ENCODE results near the gene CDYL2.
"Not testable (repeated sequence)": the region's sequence is repeated elsewhere in the genome, so short reads cannot be mapped to it uniquely, and the experiment has no call there.

The CDYL2 gene

DNA sequence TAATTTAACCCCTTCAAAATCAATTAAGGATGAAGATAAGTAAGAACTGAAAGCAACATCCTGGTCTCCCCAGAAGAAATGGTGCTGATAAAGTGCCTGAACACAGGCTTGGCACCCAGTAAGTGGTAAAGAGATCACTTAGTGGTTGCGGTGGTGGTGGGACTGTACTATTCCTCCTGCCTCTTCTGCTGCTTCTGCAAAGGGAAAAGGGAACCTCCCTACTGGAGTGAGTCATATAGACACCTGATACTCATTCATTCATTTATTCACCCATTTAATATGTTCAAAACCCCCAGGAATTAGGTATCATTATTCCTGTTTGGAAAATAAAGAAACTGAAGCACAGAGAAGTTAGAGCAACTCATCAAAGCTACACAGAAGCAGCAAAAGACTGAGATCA, 60.6 kb downstream of the CDYL2 start:
- DNase-seq: no peak

DNA sequence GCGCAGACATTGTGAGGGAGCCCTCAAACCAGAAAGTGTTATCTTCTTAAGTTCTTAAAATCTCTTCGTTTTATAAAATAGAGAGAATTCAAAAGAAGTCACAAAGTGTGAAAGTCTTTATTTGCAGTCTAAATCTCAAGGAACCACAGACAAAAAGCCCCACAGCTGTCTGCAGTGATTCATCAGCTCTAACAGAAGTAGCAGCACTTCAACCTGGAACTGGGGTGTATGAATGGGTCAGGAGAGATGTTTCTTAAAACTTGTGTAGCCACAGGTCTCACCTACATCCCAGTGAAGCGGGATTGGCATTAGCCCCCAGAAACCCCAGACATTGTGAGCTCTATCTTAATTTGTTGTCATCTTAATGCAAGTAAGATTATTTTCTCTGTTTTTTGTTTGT, 61.1 kb downstream of the CDYL2 start:
- DNase-seq: no peak

DNA sequence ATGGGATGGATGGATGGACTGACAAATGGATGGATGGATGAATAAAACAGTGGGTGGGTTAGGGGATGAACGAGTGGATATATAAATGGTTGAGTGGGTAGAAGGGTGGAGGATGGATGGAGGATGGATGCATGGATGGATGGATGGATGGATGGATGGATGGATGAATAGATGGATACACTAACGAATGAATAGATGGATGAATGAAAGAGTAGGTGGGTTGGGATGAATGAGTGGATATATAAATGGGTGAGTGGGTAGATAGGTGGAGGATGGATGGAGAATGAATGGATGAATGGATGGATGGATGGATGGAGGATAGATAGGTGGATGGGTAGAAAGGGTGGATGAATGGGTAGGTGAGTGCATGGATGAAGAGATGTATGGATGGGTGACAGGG, 62.1 kb downstream of the CDYL2 start:
- no peak for DNase-seq

DNA sequence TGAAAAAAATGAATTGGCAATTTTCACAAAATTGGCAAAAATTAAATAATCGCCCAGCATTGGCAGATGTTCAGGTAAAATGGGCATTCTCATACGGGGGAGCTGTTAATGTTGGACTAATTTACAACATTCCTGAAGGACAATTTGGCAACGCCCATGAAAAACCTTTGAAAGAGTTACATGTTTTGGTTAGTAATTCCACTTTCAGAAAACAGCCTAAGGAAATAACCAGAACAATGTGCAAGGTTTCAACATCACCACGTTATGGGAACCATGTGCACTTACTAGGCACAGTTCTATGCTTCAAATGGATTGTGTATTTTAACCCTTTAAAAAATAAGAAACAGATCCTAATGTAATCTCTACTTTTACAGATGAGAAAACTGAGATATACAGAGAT, 62.7 kb downstream of the CDYL2 start:
- no peak for DNase-seq

DNA sequence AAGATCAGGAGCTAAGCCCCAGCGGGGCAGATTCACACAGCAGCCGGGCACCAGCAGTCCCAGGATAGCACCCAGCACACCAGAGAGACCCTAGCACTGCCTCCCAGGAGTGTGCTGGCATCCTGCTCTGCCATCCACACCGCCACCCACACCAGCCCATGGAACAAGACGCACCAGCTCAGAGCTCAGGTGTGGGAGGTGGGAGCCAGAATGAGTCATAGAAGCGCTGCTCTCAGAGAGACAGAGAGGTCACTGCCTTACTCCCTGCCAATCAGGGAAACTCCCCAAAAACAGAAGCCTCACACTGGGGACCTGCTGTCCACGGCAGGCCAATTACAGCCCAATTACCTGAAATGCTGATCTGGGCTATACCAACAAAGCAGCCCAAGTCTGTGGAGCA, 64.9 kb downstream of the CDYL2 start:
- DNase-seq: peak; percentile 34 to 42

DNA sequence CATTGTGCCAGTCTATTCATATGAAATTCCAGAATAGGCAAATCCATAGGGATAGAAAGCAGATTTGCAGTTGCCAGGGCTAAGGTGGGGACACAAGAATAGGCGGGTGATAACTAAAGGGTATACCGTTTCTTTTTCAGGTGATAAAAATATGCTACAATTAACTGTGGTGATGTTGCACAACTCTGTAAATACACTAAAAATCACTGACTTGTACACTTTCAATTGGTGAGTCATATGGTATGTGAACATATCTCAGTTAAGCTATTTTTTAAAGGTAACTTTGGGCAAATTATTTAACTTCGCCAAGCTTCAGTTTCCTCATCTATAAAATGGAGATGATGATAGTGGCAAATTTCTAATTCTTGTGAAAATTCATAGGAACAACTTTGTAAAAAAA, 65.9 kb downstream of the CDYL2 start:
- no peak for DNase-seq

DNA sequence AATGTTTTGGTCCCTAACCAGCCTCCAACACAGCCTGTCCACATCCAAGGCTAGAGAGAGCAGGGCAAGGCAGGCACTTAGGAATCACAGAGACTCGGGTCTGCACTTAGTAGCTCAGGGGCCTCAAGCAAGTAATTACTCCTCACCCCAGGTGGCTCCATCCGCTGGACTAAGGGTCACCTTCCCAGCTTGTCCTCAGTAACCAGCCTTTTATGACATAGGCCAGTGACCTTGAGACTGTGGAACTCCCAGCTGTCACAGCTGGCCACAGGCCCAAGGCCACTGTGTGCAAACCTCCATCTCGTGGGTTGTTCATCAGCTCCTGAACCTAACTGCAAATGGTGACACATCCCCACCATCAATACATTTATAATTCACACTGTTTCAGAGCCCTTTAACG, 68.6 kb downstream of the CDYL2 start:
- DNase-seq: no peak

DNA sequence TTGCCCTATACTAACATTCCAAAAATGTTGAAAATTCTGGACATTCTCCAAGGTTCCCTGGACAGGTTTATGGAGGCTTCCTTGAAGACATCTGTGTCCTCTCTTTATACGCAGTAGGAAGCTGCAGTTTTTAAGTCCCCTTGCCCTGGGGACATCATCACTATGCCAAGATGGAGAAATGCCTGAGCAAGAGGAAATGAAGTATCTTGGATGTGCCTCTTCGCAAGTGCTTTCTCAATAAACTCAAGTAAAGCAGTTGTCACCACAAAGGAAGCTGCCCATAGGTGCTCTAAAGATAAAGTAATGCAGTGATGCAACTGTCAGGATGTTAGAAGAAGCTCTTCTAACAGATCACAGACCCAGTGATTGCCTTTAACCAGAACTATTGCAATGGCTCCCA, 71.0 kb downstream of the CDYL2 start:
- no peak for DNase-seq

DNA sequence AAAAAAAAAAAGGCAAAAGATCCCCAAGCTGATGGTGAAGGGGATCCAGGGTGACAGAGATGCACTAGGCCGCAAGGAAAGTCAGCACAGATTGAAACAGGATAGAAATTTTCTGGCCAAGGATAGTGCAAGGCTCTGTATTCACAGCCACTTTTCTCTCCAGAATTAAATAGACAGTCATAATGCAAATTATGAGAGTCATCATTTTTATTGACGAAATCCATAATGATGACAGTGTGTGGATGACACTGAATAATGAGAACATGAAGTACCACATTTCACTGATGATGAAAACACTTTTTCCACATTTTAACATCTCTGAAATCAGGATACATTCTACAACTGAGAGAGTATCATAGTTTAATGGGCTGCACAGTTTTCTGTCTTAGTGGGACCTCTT, 72.5 kb downstream of the CDYL2 start:
- DNase-seq: no peak

DNA sequence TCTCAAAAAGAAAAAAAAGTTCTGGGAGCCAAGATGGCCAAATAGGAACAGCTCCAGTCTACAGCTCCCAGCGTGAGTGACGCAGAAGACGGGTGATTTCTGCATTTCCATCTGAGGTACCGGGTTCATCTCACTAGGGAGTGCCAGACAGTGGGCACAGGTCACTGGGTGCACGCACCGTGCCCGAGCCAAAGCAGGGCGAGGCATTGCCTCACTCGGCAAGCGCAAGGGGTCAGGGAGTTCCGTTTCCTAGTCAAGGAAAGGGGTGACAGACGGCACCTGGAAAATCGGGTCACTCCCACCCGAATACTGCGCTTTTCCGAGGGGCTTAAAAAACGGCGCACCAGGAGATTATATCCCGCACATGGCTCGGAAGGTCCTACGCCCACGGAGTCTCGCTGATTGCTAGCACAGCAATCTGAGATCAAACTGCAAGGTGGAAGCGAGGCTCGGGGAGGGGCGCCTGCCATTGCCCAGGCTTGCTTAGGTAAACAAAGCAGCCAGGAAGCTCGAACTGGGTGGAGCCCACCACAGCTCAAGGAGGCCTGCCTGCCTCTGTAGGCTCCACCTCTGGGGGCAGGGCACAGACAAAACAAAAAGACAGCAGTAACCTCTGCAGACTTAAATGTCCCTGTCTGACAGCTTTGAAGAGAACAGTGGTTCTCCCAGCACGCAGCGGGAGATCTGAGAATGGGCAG, 77.2 kb downstream of the CDYL2 start:
- DNase-seq: not testable (repeated sequence)

DNA sequence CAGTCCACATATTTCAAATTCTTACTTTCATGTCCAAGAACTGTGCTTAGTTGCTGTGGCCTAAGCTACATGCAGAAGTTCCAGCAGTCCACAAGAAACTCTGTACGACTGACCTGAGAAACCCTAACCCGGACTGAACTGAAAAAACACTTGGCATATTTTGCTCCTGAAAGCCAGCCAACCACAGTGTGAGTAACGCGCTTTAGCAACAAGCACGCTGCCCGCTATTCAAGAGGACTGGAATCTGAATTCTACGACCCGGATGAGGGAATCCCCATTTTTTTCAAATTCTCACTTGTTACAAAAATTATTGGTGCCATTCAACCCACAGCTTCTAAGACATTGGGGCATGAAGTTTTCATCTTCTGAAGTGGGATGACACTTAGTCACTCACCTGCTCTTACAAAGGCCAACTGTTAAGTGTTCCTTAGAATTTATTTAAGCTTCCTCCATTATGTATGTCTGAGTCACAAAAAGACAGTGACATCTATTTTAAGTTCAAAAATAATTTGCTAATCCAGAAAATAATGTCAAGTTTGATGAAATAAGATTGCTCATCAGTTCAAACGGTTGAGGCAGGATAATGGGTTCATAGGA, 78.7 kb downstream of the CDYL2 start:
- no peak for DNase-seq

DNA sequence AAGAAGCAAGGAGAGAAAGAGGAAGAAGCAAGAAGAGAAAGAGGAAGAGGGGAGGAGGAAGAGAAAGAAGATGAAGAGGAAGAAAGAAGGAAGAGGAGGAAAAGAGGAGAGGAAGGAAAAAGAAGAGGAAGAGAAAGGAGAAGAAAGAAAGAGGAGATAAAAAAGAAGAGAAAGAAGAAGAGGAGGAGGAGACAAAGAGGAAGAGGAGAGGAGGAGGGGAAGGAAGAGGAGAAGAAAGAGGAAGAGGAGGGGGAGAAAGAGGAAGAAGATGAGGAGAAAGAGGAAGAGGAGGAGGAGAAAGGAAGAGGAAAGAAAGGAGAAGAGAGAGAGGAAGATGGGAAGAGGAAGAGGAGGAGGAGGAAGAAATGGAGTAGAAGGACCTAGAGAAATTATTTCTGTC, 80.4 kb downstream of the CDYL2 start:
- no peak for DNase-seq

DNA sequence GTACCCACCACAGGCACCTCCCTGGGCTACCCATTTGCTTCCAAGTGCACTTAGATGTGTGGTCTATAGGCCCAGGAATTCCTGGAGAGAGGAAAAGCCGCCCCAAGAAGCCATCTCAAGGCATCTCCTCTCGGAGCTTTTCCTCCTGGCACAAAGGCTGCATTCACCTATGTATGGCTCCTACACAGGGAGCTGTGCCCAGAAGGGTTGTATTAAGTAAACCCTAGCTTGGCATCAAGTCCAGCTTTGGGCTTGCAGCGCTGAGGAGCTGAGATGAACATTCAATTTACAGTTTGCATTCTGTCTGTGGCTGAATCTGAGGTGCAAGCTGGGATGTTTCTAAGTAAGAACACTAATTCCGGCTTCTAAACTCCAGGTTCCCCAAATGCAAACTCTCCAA, 81.3 kb downstream of the CDYL2 start:
- no peak for DNase-seq

DNA sequence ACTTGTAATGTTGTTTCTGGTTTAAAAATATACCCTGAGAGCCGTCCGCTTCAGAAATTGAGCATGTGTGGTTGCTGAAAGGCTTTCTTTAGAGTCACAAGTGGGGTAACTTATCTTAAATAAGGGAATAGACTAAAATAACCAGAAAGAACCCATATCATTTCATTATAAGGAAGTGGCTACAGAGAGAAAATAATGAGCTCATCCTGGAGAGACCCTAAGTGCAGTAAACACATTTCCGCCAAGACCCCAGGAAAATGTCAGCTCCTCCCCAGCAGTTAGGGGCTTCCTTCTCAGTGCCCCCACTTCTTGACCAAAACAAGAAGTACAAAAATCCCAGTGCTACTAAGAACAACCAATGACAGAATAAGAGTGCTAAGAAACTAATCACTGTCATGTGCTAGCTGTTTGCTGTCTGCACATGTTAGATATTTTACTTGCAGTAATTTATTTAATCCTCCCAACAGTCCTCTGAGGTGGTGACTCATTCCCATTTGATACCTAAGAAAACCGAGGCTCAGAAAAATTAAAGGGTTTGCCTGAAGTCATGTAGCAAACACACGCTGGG, 83.5 kb downstream of the CDYL2 start:
- DNase-seq: no peak

DNA sequence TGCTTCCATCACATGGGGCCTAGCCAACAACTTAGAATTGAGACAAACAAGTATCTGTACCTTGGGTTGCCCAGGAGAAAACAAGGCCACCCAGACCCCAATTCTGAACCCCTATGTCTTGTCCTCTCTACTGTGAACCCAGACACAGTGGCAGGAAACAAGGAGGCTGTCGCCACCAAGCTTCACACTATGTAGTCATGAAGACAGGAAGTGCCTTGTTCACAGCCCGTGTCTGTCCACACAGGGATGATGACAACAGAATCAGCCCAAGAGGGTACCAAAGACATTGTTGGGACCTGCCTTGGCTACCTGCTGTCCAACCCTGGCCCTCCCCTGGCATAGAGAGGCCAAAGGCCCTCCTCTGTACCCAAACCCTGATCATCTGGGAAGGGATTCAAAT, 84.8 kb downstream of the CDYL2 start:
- DNase-seq: no peak

DNA sequence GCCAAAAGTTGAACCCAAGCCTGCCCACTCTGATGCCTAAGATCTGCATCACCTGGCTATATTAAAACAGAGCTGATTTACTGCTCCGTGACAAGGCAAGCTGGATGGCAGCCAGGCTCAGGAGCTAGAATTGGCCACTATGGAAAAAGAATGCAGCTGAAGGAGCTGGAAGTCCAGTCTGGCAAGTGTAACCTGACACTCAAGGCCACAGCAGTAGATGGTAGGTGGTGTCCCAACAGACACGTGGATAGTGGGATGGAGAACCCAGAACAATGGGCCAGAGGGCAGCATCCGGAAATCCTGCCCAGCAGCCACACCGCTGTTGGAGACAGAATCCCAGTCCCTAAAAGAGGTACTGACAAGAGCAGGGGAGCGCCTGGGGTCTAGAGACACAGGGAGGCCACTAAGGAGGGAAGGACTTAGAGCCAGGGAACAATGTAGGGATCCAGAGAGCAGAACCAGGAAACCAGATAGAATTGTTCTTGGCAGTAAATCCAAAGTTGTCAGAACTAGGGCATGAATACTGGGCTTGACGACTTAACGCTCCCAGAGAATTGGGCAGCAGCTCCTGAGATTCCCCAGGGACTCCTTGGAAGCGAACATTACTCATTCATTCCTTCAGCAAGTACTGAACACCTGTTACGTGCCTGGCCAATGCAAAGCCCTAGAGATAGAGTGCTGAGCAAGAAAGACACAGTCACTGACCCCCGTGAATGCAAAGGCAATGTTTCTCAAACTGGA, 85.7 kb downstream of the CDYL2 start:
- DNase-seq: no peak

DNA sequence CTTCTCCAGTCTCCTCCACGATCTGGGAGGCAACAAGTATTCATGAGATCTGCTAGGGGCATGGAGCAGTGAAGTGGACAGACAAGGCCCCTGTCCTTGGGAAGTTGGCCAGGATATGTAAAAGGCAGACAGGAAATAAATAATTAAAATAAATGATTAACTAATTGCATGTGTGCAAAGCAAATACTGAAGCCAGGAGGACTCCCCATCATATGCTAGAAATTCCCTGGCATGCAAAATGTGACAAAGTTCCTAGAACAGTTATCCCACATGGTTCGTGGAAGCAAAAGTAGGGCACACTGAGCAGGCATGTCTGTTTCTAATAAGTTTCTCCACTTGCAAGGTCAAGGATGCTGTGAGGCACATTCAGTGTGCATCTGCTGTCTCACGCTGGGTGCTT, 86.8 kb downstream of the CDYL2 start:
- no peak for DNase-seq

DNA sequence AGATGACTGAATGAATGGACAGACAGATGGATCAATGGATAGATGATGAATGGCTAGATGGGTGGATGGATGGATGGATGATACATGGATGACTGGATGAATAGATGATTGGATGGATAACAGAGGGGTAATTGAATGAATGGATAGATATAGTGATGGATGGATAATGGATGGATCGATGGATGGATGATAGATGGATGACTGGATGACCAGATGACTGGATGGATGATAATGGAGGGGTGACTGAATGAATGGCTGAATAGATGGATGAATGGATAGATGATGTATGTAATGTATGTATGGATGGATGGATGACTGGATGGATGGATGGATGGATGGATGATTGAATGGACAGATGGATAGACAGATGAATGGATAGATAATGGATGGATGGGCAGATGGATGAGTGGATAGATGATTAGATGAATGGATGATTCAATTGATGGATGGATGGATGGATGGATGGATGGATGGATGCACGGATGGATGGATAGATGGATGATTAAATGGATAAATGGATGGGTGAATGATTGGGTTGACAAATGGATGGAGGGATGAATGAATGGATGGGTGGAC, 87.7 kb downstream of the CDYL2 start:
- DNase-seq: no peak

DNA sequence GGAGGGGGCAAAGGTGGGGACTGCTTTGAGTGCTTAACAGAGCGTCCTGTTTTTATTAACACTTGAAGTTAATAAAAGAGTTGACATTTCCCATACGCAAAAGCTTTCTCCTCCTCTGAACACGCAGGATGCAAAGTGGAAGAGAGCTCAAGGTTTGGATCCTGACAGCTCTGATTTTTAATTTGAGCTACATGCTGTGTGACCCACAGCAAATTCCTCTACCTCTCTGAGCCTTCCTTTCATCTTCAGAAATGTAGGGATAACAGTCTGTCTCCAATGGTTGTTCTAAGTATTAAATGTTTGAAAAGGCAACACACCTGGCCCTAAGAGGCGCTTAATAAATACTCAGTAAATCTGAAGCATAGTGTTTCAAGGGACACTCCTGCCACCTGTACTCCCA, 93.0 kb downstream of the CDYL2 start:
- DNase-seq: no peak

DNA sequence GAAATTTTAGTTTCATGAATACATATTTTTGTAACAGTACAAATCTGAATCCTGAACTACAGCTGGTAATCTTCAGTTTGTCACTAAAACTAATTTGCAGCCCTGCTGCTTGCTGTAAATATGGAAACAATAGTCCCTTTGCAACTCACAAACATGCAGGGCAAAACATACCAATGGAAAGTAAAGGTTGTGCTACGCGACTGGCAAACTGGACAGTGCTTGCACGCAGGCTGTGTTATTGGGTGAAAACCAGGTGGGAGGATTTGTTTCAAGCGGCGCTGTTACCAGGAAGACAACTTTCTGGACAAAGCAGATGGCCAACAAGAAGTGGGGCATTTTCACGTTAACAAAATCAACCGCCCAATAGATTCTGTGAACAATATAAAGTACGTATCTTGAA, 93.5 kb downstream of the CDYL2 start:
- DNase-seq: no peak

DNA sequence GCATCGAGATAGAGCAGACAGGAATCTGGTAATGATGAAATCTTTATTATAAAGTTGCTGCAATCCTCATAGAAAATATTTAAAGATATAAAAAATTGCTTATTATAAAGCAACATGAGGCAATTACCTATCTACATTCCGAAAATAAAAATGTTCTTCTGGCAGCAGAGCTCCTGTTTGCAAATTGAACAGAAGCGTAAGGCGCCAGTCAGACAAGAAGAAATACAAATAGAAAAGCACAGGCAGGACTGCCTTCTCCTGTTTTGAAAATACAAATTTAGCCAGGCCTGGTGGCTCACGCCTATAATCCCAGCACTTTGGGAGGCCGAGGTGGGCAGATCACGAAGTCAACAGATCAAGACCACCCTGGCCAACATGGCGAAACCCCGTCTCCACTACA, 95.6 kb downstream of the CDYL2 start:
- DNase-seq: no peak

DNA sequence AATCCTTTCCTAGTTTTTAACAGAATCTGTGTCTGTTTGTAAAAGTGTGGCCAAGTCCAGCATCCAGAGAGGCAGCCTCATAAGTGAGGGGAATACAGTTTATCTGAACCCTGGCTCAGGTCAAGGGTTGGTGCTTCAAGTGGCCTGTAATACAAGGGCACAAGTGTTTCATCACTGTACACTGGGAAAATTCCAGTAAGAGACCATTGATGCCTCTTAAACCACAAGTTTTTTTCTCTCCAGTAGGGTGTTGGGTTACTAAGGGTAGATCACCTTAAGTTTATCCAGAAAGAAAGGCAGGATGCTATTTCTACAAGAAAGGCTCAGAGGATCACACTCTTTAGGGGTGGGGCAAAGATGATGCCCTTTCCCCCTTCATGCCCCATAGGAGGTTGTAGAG, 96.7 kb downstream of the CDYL2 start:
- no peak for DNase-seq

DNA sequence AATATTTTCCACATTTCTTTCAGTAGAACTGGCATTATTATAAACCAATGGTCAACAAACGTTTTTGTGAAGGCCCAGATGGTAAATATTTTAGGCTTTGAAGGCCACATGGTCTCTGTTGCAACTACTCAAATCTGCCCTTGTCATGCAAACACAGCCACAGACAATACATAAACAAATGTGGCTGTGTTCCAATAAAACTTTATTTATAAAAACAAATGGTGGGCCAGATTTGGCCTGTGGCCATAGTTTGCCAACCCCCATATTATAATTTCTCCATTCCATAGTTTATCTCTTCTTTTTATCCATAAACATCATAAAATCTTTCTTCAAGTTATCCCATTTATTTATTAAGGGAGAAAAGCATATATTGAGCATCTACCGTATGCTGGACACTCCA, 98.8 kb downstream of the CDYL2 start:
- DNase-seq: no peak

Data from stimulated activated CD4-positive, alpha-beta T cell treated with anti-CD3 and anti-CD28 coated beads, Interleukin-2, amount 100 ng/mL, for 24 hours (primary cell).